HCT116 (cell line): ENCODE results near the gene PCSK6. TPM values are rescaled to one million over a fixed set of nuclear protein-coding genes. Genes with fewer than 3 reads are reported as not detected.

Source experiments
- ATAC-seq: fragments of 200-7000 bp; cut with Tn5 transposase; 2 replicates; pipeline ENCODE4 v1.9.1; 2020; ENCODE audit warnings: mild to moderate bottlenecking, moderate library complexity
- BruUV-seq: library from RNA; stranded (reverse); fragments of 400-500 nt; replicated peaks from 2 replicates; lab custom pipeline; 2021; lab: Mats Ljungman, UMichigan
- CTCF ChIA-PET: fragments of 300-600 bp; sonication (Branson Sonifier 250); formaldehyde crosslinking; loops from one replicate; lab custom pipeline; 2021; ENCODE audit warnings: antibody characterized with exemption; lab: Charles Lee
- POLR2A ChIA-PET: fragments of 300-600, 350-600 bp; sonication (Branson Sonifier 250); formaldehyde crosslinking; loops from one replicate; lab custom pipeline; 2021; ENCODE audit warnings: antibody characterized with exemption; lab: Charles Lee
- RAD21 ChIA-PET, 2 experiments: fragments of 300-600 bp; sonication (Branson Sonifier 250); formaldehyde crosslinking; loops; one replicate each; lab custom pipeline; 2023; ENCODE audit warnings: low total read pairs in 2 of 2; ENCODE audit not compliant: uncharacterized antibody in 2 of 2, unreplicated experiment in 2 of 2, low non-redundant PET in 1 of 2; lab: Charles Lee
- DNase-seq: peaks from one replicate; pipeline ENCODE4 v3.0.0-alpha.2; 2010; ENCODE audit warnings: low read depth, low spot score
- H2AFZ ChIP-seq: fragments of 200-600 bp; shearing (Covaris generic), sonication (generic); 2 replicates; pipeline ENCODE4 v1.6.1; 2017; ENCODE audit warnings: low read depth, mixed run types, mixed read lengths, antibody characterized with exemption, low read length; ENCODE audit not compliant: poor library complexity, severe bottlenecking
- H3K27ac ChIP-seq: 2 replicates; pipeline ENCODE4 v1.5.1; 2012; ENCODE audit warnings: low read depth, low read length
- H3K27me3 ChIP-seq: fragments of 200-600 bp; sonication (generic); 2 replicates; pipeline ENCODE4 v1.6.1; 2016; ENCODE audit warnings: mixed run types, low read length, mixed read lengths; ENCODE audit not compliant: insufficient read depth
- H3K36me3 ChIP-seq, 2 experiments: fragments of 200-500 bp in 1 of 2; fragments of 200-600 bp in 1 of 2; sonication (Bioruptor generic) in 1 of 2; sonication (generic) in 1 of 2; 2 replicates each; pipeline versions ENCODE4 v1.5.1 to v1.6.1; 2014 to 2016; ENCODE audit warnings: low read length in 2 of 2, inconsistent platforms in 1 of 2, mixed read lengths in 1 of 2, mixed run types in 1 of 2; ENCODE audit not compliant: insufficient read depth in 2 of 2, control insufficient read depth in 1 of 2
- H3K4me1 ChIP-seq, 2 experiments: fragments of 200-600 bp in 1 of 2; sonication (generic) in 1 of 2; 2 replicates each; pipeline versions ENCODE4 v1.5.1 to v1.6.1; 2012 to 2017; ENCODE audit warnings: low read length in 2 of 2, inconsistent platforms in 1 of 2, mild to moderate bottlenecking in 1 of 2, mixed read lengths in 1 of 2, mixed run types in 1 of 2, moderate library complexity in 1 of 2; ENCODE audit not compliant: insufficient read depth in 2 of 2, control insufficient read depth in 1 of 2
- H3K4me2 ChIP-seq: fragments of 200-600 bp; sonication (generic); 2 replicates; pipeline ENCODE4 v1.6.1; 2017; ENCODE audit warnings: mixed run types, low read length, mixed read lengths
- H3K4me3 ChIP-seq, 2 experiments: fragments of 200-600 bp in 1 of 2; sonication (generic) in 1 of 2; replicated peaks in 1 of 2; 2 replicates each; pipeline ENCODE4 v1.5.1; 2011 to 2016; ENCODE audit warnings: low read length in 2 of 2, control low read depth in 1 of 2, low read depth in 1 of 2, mild to moderate bottlenecking in 1 of 2, mixed read lengths in 1 of 2, mixed run types in 1 of 2
- H3K79me2 ChIP-seq: fragments of 200-600 bp; sonication (generic); 2 replicates; pipeline ENCODE4 v1.6.1; 2017; ENCODE audit warnings: mild to moderate bottlenecking, mixed run types, low read length, moderate library complexity, mixed read lengths; ENCODE audit not compliant: insufficient read depth
- H3K9ac ChIP-seq: fragments of 200-600 bp; sonication (generic); 2 replicates; pipeline ENCODE4 v1.6.1; 2016; ENCODE audit warnings: low read length, mixed read lengths
- H3K9me2 ChIP-seq: fragments of 200-600 bp; sonication (generic), shearing (Covaris generic); 2 replicates; pipeline ENCODE4 v1.6.1; 2017; ENCODE audit warnings: mixed run types, mild to moderate bottlenecking, moderate library complexity; ENCODE audit not compliant: insufficient read depth
- H3K9me3 ChIP-seq, 2 experiments: fragments of 200-500 bp in 1 of 2; fragments of 200-600 bp in 1 of 2; sonication (Bioruptor generic) in 1 of 2; sonication (generic) in 1 of 2; 2 replicates each; pipeline ENCODE4 v1.6.1; 2014 to 2017; ENCODE audit warnings: low read length in 2 of 2, mixed read lengths in 2 of 2, inconsistent platforms in 1 of 2, low read depth in 1 of 2, mild to moderate bottlenecking in 1 of 2, mixed run types in 1 of 2, moderate library complexity in 1 of 2; ENCODE audit not compliant: control insufficient read depth in 1 of 2, insufficient read depth in 1 of 2
- H4K20me1 ChIP-seq: fragments of 200-600 bp; sonication (generic), shearing (Covaris generic); 2 replicates; pipeline ENCODE4 v1.6.1; 2017; ENCODE audit warnings: mixed run types, mild to moderate bottlenecking, moderate library complexity; ENCODE audit not compliant: insufficient read depth
- CEBPB ChIP-seq: IDR thresholded peaks from 2 replicates; pipeline ENCODE4 v1.6.1; 2012; ENCODE audit warnings: low read depth
- EGR1 ChIP-seq: IDR thresholded peaks from 2 replicates; pipeline ENCODE4 v1.6.1; 2012; ENCODE audit warnings: low read depth
- ELF1 ChIP-seq: IDR thresholded peaks from 2 replicates; pipeline ENCODE4 v1.6.1; 2012; ENCODE audit warnings: low read depth, borderline replicate concordance
- EZH2 ChIP-seq: fragments of 200-600 bp; sonication (generic); IDR thresholded peaks from 2 replicates; pipeline ENCODE4 v1.6.1; 2017; ENCODE audit warnings: antibody characterized with exemption, mixed run types
- EZH2phosphoT487 ChIP-seq: fragments of 200-600 bp; IDR thresholded peaks from 2 replicates; pipeline ENCODE4 v1.6.1; 2018; ENCODE audit warnings: antibody characterized with exemption, borderline replicate concordance
- FOSL1 ChIP-seq: IDR thresholded peaks from 2 replicates; pipeline ENCODE4 v1.6.1; 2012; ENCODE audit warnings: low read depth
- JUND ChIP-seq: IDR thresholded peaks from 2 replicates; pipeline ENCODE4 v1.6.1; 2012
- POLR2A ChIP-seq: IDR thresholded peaks from 2 replicates; pipeline ENCODE4 v1.7.0; 2011; ENCODE audit warnings: borderline replicate concordance; ENCODE audit not compliant: insufficient read depth, insufficient read length; ENCODE audit errors: extremely low read depth
- POLR2AphosphoS5 ChIP-seq: IDR thresholded peaks from 2 replicates; pipeline ENCODE4 v1.6.1; 2011; ENCODE audit warnings: mild to moderate bottlenecking, low read depth, low read length, moderate library complexity
- REST ChIP-seq: IDR thresholded peaks from 2 replicates; pipeline ENCODE4 v1.6.1; 2012; ENCODE audit warnings: low read depth
- SIN3A ChIP-seq: IDR thresholded peaks from 2 replicates; pipeline ENCODE4 v1.6.1; 2012; ENCODE audit warnings: low read depth
- SP1 ChIP-seq: IDR thresholded peaks from 2 replicates; pipeline ENCODE4 v1.6.1; 2012; ENCODE audit warnings: low read depth
- SRF ChIP-seq: IDR thresholded peaks from 2 replicates; pipeline ENCODE4 v1.6.1; 2012; ENCODE audit warnings: low read depth
- TCF7L2 ChIP-seq: IDR thresholded peaks from 2 replicates; pipeline ENCODE4 v1.7.0; 2011; ENCODE audit warnings: borderline replicate concordance, inconsistent platforms; ENCODE audit not compliant: insufficient read depth, insufficient read length; ENCODE audit errors: extremely low read depth
- YY1 ChIP-seq: IDR thresholded peaks from 2 replicates; pipeline ENCODE4 v1.6.1; 2011; ENCODE audit warnings: low read length, low read depth, moderate library complexity, mild to moderate bottlenecking; ENCODE audit not compliant: insufficient replicate concordance; ENCODE audit errors: extremely low read depth
- ZBTB33 ChIP-seq: IDR thresholded peaks from 2 replicates; pipeline ENCODE4 v1.6.1; 2011; ENCODE audit warnings: mild to moderate bottlenecking, low read length, moderate library complexity; ENCODE audit not compliant: insufficient replicate concordance; ENCODE audit errors: extremely low read depth
- ZNF274 ChIP-seq: fragments of 200-500 bp; sonication (Bioruptor generic); IDR thresholded peaks from 2 replicates; pipeline ENCODE4 v1.6.1; 2014; ENCODE audit warnings: mild to moderate bottlenecking, low read depth, low read length, inconsistent platforms
- intact Hi-C: fragments of 100-400 bp; cut with micrococcal nuclease; formaldehyde crosslinking; loops from 2 replicates; pipeline ENCODE4 v1.10.0; 2022
- total RNA-seq: library from RNA; stranded (reverse); gene quantifications from one replicate; pipeline ENCODE4 v1.2.1, GENCODE V29; 2021; ENCODE audit not compliant: unreplicated experiment
- TF ChIP-seq, protein P1 (sequence below), 3 experiments: fragments of 200-600 bp in 1 of 3; sonication (generic) in 1 of 3; IDR thresholded peaks in 2 of 3; conservative IDR thresholded peaks in 1 of 3; 2 replicates each; pipeline ENCODE4 v1.5.1; 2012 to 2017; ENCODE audit warnings: low read depth in 2 of 3, low read length in 2 of 3, antibody characterized with exemption in 1 of 3, borderline replicate concordance in 1 of 3, control low read depth in 1 of 3, mild to moderate bottlenecking in 1 of 3, mixed read lengths in 1 of 3, mixed run types in 1 of 3, moderate library complexity in 1 of 3; ENCODE audit not compliant: insufficient read depth in 1 of 3

The PCSK6 gene
- total RNA-seq, 1 experiment from 2014 or later: 13.5 TPM

GRCh38 chr15:101357885-101358284 lies 131.6 kb downstream of the PCSK6 start:
- Histone ChIP-seq H3K36me3 (no peaks in the 10 kb centered on the region), H3K4me2 (no peak overlapping the region), H2AFZ (no peak overlapping the region), H3K79me2 (no peaks in the 10 kb centered on the region), H3K9me3 (no peaks in the 10 kb centered on the region), H3K27ac (no peak overlapping the region), H4K20me1 (no peaks in the 10 kb centered on the region), H3K4me1 (no peaks in the 10 kb centered on the region), H3K9me2 (no peaks in the 10 kb centered on the region), H3K4me3 (no peak overlapping the region), H3K27me3 (no peaks in the 10 kb centered on the region), H3K9ac (no peak overlapping the region)
- ATAC-seq: no peak
- CTCF ChIA-PET: no interaction called here
- POLR2A ChIA-PET: no interaction called here
- TF ChIP-seq REST (no peak), TCF7L2 (no peak), EZH2phosphoT487 (no peak), POLR2AphosphoS5 (no peak), SP1 (no peak), ZNF274 (no peak), EGR1 (no peak), FOSL1 (no peak), SIN3A (no peak), ELF1 (no peak), SRF (no peak), ZBTB33 (no peak), POLR2A (no peak), EZH2 (no peak), CEBPB (no peak), JUND (no peak), YY1 (no peak)
- TF ChIP-seq, protein P1, sequence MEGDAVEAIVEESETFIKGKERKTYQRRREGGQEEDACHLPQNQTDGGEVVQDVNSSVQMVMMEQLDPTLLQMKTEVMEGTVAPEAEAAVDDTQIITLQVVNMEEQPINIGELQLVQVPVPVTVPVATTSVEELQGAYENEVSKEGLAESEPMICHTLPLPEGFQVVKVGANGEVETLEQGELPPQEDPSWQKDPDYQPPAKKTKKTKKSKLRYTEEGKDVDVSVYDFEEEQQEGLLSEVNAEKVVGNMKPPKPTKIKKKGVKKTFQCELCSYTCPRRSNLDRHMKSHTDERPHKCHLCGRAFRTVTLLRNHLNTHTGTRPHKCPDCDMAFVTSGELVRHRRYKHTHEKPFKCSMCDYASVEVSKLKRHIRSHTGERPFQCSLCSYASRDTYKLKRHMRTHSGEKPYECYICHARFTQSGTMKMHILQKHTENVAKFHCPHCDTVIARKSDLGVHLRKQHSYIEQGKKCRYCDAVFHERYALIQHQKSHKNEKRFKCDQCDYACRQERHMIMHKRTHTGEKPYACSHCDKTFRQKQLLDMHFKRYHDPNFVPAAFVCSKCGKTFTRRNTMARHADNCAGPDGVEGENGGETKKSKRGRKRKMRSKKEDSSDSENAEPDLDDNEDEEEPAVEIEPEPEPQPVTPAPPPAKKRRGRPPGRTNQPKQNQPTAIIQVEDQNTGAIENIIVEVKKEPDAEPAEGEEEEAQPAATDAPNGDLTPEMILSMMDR (IDR thresholded peaks at IDR 0.05 in 2 of 3, conservative IDR thresholded peaks at IDR 0.05 in 1 of 3; ENCODE audit: borderline replicate concordance in 1 of 3, insufficient read depth in 1 of 3, low read depth in 2 of 3, low read length in 2 of 3): no peak
- RAD21 ChIA-PET: no interaction called here
- BruUV-seq: no TSS peak
- no peak for DNase-seq
- intact Hi-C loops: no loop called here
